Liver (tissue), 3 donors: Measurements from ENCODE around the gene RIMKLB.

Source experiments
- CTCF ChIP-seq: fragments of 150-350 bp; IDR thresholded peaks from 2 replicates; pipeline ENCODE4 v1.5.1; 2017; ENCODE audit warnings: improper control_type of control experiment, low read depth, low read length; ENCODE audit not compliant: missing input control
- EGR1 ChIP-seq, 2 donors: IDR thresholded peaks; 2 replicates each; pipeline ENCODE4 v1.6.1; 2016 to 2018; ENCODE audit warnings: antibody characterized with exemption in 2 of 2, low read depth in 2 of 2
- FOXA2 ChIP-seq: IDR thresholded peaks from 2 replicates; pipeline ENCODE4 v1.6.1; 2016; ENCODE audit warnings: antibody characterized with exemption
- GABPA ChIP-seq, 2 donors: IDR thresholded peaks in 1 of 2; conservative IDR thresholded peaks in 1 of 2; 2 replicates each; pipeline ENCODE4 v1.6.1; 2016; ENCODE audit warnings: antibody characterized with exemption in 2 of 2, mild to moderate bottlenecking in 1 of 2, moderate library complexity in 1 of 2
- HNF4G ChIP-seq: IDR thresholded peaks from 2 replicates; pipeline ENCODE4 v1.6.1; 2016; ENCODE audit warnings: antibody characterized with exemption
- donor health status: healthy.
- donor health status: healthy.

GRCh38 chr12:8709124-8709830 lies 11.5 kb downstream of the RIMKLB start:
- TF ChIP-seq EGR1 (IDR thresholded peaks at IDR 0.05; ENCODE audit: low read depth in 2 of 2) (no peak), CTCF (no peak), FOXA2 (no peak), GABPA (IDR thresholded peaks at IDR 0.05 in 1 of 2, conservative IDR thresholded peaks at IDR 0.05 in 1 of 2) (no peak), HNF4G (no peak)
